Measurements from ENCODE around the gene HS6ST3.

The HS6ST3 gene

GRCh38 chr13:96198038-96198437 lies 108.1 kb downstream of the HS6ST3 start:
- no peak for DNase-seq (ENCODE audit: low read depth in 3 of 3, low spot score in 1 of 3)

- DNase-seq (ENCODE audit: low read depth in 3 of 3, low spot score in 1 of 3), result no peak
These were observed 109.4 kb downstream of the HS6ST3 start for GRCh38 chr13:96199315-96199714.

- no peak for DNase-seq (ENCODE audit: low read depth in 3 of 3, low spot score in 1 of 3)
These were observed 110.9 kb downstream of the HS6ST3 start for GRCh38 chr13:96200810-96201209.

- DNase-seq (ENCODE audit: low read depth in 3 of 3, low spot score in 1 of 3), result no peak
These were observed 112.4 kb downstream of the HS6ST3 start for GRCh38 chr13:96202315-96202714.

GRCh38 chr13:96203471-96203870 lies 113.6 kb downstream of the HS6ST3 start:
- no peak for DNase-seq (ENCODE audit: low read depth in 3 of 3, low spot score in 1 of 3)

- DNase-seq (ENCODE audit: low read depth in 3 of 3, low spot score in 1 of 3), result no peak
These were observed 125.0 kb downstream of the HS6ST3 start for GRCh38 chr13:96214824-96215445.

GRCh38 chr13:96216543-96216942 lies 126.6 kb downstream of the HS6ST3 start:
- DNase-seq (ENCODE audit: low read depth in 3 of 3, low spot score in 1 of 3), result no peak

- no peak for DNase-seq (ENCODE audit: low read depth in 3 of 3, low spot score in 1 of 3)
These were observed 128.6 kb downstream of the HS6ST3 start for GRCh38 chr13:96218475-96218874.

- DNase-seq (ENCODE audit: low read depth in 3 of 3, low spot score in 1 of 3), result no peak
These were observed 131.6 kb downstream of the HS6ST3 start for GRCh38 chr13:96221471-96221870.

GRCh38 chr13:96223231-96223630 lies 133.3 kb downstream of the HS6ST3 start:
- DNase-seq (ENCODE audit: low read depth in 3 of 3, low spot score in 1 of 3), result no peak

- no peak for DNase-seq (ENCODE audit: low read depth in 3 of 3, low spot score in 1 of 3)
These were observed 139.4 kb downstream of the HS6ST3 start for GRCh38 chr13:96229356-96229755.

- DNase-seq (ENCODE audit: low read depth in 3 of 3, low spot score in 1 of 3), result no peak
These were observed 148.3 kb downstream of the HS6ST3 start for GRCh38 chr13:96238241-96238640.

GRCh38 chr13:96238861-96239260 lies 149.0 kb downstream of the HS6ST3 start:
- no peak for DNase-seq (ENCODE audit: low read depth in 3 of 3, low spot score in 1 of 3)

- no peak for DNase-seq (ENCODE audit: low read depth in 3 of 3, low spot score in 1 of 3)
These were observed 153.5 kb downstream of the HS6ST3 start for GRCh38 chr13:96243376-96243775.

- DNase-seq (ENCODE audit: low read depth in 3 of 3, low spot score in 1 of 3), result no peak
These were observed 158.2 kb downstream of the HS6ST3 start for GRCh38 chr13:96248103-96248502.

GRCh38 chr13:96248996-96249395 lies 159.1 kb downstream of the HS6ST3 start:
- no peak for DNase-seq (ENCODE audit: low read depth in 3 of 3, low spot score in 1 of 3)

- DNase-seq (ENCODE audit: low read depth in 3 of 3, low spot score in 1 of 3), result no peak
These were observed 163.0 kb downstream of the HS6ST3 start for GRCh38 chr13:96252903-96253302.

- DNase-seq (ENCODE audit: low read depth in 3 of 3, low spot score in 1 of 3), result no peak
These were observed 183.3 kb downstream of the HS6ST3 start for GRCh38 chr13:96273196-96273595.

GRCh38 chr13:96274046-96274445 lies 184.1 kb downstream of the HS6ST3 start:
- no peak for DNase-seq (ENCODE audit: low read depth in 3 of 3, low spot score in 1 of 3)

- no peak for DNase-seq (ENCODE audit: low read depth in 3 of 3, low spot score in 1 of 3)
These were observed 190.0 kb downstream of the HS6ST3 start for GRCh38 chr13:96279904-96280303.

- DNase-seq (ENCODE audit: low read depth in 3 of 3, low spot score in 1 of 3), result no peak
These were observed 195.1 kb downstream of the HS6ST3 start for GRCh38 chr13:96284971-96285370.

GRCh38 chr13:96285729-96286128 lies 195.8 kb downstream of the HS6ST3 start:
- DNase-seq (ENCODE audit: low read depth in 3 of 3, low spot score in 1 of 3), result no peak
